IPS DF 19.7 (cell line): ENCODE measurements around the gene SETD9.
A peak's percentile ranks its signal among the peaks of the same experiment; 100 is the strongest.

Experiments
- DNase-seq: peaks from one replicate; pipeline ENCODE4 v3.0.0-alpha.2; 2013; ENCODE audit warnings: low read depth, low spot score

Gene SETD9

DNA sequence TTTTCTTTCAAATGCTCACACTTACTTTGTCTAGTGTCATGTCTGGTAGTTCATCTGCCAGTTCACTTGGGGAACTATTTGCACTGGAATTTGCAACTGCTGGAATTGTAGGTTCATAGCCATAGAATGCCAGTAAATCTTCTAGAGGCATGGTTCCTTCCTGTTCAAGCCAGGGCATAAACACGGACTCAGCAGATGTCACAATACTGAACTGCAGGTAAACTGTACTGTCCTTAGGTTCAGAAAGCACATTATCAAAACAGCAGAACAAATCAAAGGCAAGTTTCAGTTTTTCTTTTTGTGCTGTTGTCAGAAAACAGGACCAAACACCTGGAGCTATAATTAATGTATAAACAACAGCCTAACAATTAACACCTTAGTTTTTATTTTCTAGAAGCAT is 29.5 kb downstream of the SETD9 start:
- DNase-seq = no peak

DNA sequence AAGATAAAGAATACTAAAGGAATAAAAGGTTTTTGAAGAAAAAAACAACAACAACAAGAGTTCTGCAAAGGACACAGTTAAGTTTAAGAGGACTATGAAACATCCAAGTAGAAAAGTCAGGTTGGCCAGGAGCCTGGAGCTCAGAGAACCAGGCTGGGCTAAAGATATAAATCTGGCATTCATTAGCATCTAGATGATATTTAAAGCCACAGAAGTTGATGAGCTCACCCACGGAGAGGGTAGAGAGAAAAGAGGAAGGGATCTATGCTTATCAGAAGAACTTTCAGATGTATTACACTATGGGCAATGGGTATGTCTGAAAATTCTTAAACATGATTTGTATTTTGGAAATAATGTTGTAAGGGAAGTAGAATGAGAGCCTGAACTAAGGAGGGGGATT is 32.6 kb downstream of the SETD9 start:
- no peak for DNase-seq

DNA sequence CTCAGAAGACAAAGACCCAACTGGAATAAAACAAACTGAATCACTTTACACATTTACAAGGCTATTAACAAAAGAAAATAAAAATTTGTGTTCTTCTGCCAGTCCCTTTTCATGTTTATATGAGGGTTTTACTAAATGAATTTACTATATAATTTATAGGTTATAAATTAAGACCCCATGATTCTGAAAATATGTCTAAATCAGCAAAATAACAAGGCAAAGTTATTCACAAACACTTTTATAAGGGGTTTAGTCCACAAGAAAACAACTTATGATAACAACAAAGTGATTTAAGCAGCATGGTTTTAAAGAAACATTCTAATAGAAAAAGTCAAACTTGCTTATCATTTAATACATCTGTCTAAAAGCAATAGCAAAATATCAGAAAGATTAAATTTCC is 37.7 kb downstream of the SETD9 start:
- DNase-seq = no peak

DNA sequence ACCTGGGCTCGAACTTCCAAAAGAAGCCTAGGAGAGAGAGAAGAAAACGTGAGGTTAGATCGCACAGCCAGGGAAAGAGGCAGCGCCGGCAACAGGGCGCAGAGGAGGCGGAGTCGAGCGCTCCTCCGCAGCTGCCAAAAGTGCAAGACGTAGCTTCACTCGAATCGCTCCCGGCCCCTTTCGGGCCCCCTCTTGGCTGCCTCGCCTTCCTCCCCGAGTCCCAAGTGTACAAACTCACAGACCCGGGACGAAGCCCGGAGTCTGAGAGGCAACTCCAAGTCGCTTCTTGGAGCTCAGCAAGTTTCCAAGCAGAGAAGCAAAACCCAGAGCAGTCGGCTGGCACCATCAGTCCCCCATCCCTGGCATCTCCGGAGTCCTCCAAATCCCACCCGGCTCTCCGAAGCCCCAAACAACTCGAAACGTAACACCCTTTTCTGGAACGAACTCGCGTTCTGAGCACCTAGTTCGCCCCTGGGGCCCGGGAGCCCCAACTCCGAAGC is 41.3 kb downstream of the SETD9 start:
- DNase-seq = peak; percentile 25

DNA sequence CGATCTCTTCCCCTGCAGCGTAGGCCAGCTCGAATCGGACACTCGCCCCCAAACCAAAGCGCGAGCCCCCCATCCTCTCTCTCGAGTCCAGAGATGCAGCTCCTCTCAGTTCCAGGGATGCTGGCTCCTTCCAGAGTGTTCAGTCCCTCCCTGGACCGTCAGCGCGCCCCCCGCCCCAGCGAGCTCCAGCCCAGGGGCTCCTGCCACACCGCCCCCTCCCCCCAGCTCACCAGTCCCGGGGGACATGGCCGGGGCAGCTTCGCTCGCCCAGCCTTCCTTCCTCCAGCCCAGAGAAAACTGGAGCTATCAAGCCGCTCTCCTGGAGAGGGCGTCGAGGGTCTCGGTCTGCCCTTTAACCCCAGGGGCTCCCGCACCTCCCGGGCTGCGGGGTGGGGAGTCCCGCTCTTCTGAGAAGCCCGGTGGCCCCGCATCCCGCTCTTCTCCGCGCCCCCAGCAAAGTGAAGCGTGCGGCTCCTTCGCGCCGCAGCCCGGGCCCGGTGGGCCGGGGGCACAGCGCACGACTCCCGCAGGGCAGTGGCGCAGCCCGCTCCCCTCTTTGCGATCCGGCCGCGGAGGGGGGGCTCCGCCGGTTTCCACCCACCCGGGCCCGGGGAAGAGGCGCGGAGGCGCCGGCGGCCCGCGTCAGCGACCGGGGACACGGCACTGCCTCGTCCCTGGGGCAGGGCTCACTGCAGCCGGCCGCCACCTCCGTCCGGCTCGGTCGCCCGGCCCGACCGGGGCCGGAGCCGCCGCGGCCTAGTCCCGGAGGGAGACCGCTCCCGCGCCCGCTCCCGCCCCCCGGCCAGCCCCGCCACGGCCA is 41.9 kb downstream of the SETD9 start:
- DNase-seq = no peak

DNA sequence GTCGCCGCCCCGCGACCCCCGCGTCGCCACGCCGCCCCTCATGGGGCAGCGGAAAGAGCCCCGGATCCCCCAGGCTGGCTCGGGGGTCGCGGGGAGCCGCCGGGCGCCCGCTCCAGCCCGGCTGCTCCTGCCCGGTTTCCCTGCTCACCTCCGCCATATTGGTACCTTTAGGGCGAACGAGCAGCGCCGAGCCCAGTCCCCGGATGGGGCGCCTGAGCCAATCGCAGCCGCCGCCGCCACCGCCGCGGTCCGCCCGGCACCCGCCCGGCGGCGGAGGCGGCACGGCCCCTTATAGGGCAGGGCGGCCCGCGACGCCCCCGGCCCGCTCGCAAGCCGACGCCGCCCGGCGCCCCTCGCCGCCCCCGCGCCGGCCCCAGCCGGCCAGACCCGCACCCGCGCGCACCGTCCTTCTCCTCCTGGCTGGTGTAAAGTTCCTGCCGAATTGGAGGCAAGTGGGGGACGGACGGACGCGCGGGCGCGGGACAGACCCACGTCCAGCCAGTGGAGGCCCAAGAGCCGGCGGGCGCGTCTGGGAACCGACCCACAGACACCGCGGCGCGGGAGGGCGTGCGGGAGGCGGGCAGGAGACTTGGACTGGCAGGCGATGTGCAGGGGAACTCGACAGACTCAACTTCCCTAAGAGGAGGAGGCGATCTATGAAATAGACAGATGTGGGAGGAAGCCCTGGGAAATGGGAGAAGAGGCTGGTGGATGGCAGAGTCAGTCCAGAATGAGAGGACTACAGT is 42.7 kb downstream of the SETD9 start, which contains the start of gene MIER3:
Gene MIER3 (minus strand): TSS at position 178 of the 746 bp plus-strand sequence. CDS start 21 bp downstream, at position 157.
- DNase-seq = no peak

DNA sequence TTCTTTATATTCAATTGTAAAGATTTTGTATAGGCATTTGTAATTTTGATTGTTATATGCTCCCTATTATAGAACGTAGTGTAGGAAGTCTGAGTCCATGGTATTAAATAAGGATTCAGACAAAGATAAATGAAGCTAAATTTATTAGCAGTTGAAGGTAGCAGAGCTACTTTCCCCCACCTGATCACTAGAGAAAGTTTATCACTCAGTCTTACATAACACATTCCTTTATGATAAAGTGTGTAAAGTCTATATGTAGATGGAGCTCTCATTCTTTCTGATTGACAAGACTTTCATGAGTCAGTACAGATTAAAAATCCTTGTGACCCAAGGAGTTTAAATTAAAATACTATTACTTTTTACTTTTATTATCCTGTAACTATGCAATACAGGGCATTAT is 44.9 kb downstream of the SETD9 start:
- no peak for DNase-seq

DNA sequence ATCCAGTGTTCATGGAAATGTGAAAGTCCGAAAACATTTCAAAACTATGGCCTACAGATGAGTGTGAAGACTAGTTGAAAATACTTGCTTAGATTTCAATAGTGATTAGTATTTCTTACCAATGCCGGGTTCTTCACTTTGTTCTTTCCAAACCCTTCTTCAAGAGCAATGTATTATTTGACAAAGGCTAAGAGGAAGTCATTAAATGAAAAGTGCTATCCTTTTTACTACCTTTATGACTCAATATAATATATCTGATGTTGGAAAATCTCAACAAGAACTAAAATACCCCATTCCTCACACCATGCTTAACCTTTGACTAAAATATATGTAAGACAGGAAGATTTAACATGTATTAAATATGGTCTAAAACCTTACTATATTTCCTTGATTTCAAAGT is 49.2 kb downstream of the SETD9 start:
- no peak for DNase-seq

DNA sequence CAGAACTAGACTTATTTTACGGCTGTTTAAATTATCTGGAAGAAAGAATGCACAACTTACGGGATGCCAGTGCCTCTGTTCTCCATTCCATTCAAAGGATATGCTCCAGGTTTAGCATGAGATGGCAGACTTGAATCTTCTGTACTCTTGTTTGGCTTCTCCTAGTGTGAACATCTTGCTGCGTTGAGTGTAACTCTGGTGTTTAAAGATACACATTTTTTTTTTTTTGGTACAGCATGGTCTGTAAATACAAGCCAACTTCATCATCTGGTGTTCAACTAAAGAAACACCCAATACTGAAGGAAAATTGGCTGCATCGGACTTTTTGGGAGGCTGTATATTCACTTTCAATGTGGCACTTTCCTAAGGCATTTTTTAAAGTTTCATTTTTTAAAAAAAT is 49.9 kb downstream of the SETD9 start:
- DNase-seq = no peak

DNA sequence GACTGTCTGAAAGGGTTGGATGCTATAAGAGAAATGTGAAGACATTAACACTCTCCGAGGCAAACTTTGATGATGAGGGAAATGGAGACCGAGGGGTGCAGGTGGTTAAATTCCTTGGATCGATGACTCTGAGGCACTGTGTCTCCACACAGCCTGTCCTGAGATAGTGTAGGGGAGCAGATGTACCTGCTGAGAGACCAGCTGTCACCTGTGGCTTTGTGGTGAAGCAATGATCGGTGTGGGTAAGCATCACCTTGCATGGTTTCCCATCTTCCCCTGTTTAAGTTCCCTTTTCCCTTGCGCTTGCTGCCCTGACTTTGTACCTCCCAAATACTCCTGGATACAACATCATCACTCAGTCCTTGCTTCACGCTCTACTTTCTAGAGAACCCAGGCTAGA is 52.4 kb downstream of the SETD9 start:
- no peak for DNase-seq

DNA sequence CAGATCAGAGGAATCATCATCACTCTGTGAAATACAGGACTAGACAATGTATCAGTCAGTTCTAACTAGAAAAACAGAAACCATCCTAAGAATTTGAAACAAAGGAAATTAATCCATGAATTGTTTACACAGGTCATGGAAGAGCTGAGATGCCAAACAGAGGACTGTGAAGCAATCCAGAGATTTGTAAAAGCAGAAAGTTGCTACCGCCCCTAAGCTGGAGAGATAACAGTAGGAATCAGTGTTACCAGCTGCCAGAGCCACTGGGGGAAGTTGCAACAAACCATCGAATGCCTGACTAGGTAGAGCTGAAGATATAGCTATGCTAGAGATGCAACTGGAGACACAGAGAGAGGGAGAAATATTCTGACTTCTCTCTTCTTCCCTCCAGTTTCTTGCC is 52.9 kb downstream of the SETD9 start:
- DNase-seq = no peak

DNA sequence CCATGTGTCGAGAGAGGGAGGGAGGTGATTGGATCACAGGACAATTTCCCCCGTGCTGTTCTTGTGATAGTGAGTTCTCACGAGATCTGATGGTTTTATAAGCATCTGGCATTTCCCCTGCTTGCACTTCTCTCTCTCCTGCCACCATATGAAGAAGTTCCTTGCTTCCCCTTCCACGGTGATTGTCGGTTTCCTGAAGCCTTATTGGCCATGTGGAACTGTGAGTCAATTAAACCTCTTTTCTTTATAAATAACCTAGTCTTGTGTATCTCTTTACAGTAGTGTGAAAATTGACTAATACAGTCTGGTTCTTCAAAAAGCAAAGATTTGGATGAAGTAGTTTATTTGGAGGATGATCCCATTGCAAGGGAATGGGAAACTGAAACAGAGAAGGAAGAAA is 53.9 kb downstream of the SETD9 start:
- DNase-seq = no peak

DNA sequence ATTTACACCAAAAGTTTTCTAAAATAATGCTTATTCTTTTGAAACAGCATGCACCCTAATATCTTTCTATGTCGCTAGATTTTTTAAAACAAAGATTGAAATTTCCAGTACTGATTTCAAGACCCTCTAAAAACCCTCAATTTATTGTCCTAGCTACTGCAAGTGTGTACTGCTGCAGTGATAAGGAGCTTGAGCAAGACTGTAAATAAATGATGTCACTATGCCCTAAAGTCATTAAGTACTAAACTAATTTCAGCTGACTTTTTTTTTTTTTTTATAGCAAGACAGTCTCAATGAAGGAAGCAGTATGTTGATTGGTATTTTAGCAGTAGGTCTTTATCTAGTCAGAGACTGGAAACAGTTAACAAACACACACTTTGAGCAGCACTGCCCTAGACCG is 54.8 kb downstream of the SETD9 start:
- no peak for DNase-seq
